Activated CD4-positive, alpha-beta memory T cell treated with anti-CD3 and anti-CD28 coated beads, Interleukin-2, amount 10 ng/mL, durations not matched to agents 7 days and 5 days (primary cell): ENCODE data around the gene MRPL53. TPM values are rescaled to one million over a fixed set of nuclear protein-coding genes. Genes with fewer than 3 reads are reported as not detected.

ENCODE experiments used
- CTCF ChIA-PET: fragments of 350-600 bp; sonication (Branson Sonifier 250); formaldehyde crosslinking; loops from one replicate; lab custom pipeline; 2021; ENCODE audit warnings: antibody characterized with exemption, inconsistent platforms; lab: Charles Lee
- POLR2A ChIA-PET: fragments of 350-600 bp; sonication (Branson Sonifier 250); formaldehyde crosslinking; loops from one replicate; lab custom pipeline; 2021; ENCODE audit warnings: antibody characterized with exemption; lab: Charles Lee
- DNase-seq: peaks from one replicate; pipeline ENCODE4 v3.0.0-alpha.2; 2020
- H3K27ac Mint-ChIP-seq: one replicate; pipeline ENCODE4 v1.8.0; 2021; ENCODE audit warnings: mild to moderate bottlenecking, mixed read lengths
- H3K27me3 Mint-ChIP-seq: one replicate; pipeline ENCODE4 v1.8.0; 2021; ENCODE audit warnings: mixed read lengths
- H3K36me3 Mint-ChIP-seq: one replicate; pipeline ENCODE4 v1.8.0; 2021; ENCODE audit warnings: low read depth, mixed read lengths
- H3K4me1 Mint-ChIP-seq: one replicate; pipeline ENCODE4 v1.8.0; 2021; ENCODE audit warnings: mixed read lengths
- H3K4me3 Mint-ChIP-seq: one replicate; pipeline ENCODE4 v1.8.0; 2021; ENCODE audit warnings: mild to moderate bottlenecking, mixed read lengths
- H3K9me3 Mint-ChIP-seq: one replicate; pipeline ENCODE4 v1.8.0; 2021; ENCODE audit warnings: mixed read lengths
- total RNA-seq, 2 experiments: library from RNA; stranded (reverse); gene quantifications; one replicate each; pipeline ENCODE4 v1.2.3, GENCODE V29; 2021

Gene MRPL53
- 100 to 1,000 TPM; 115 to 126 TPM for total RNA-seq

- peak within 1 kb of the TSS; percentile 98 for H3K27ac Mint-ChIP-seq
- H3K27me3 Mint-ChIP-seq = no peaks in the 10 kb centered on the region
- peak within 1 kb of the TSS; percentile 97 for H3K4me3 Mint-ChIP-seq
- peaks cover 36% of the 10 kb centered on the region for H3K4me1 Mint-ChIP-seq
- no peaks in the 10 kb centered on the region for H3K9me3 Mint-ChIP-seq
- POLR2A ChIA-PET = interaction anchor here (0.7 to 4.0 kb wide), 21 partner anchors 7 to 644 kb away, joined by 3 to 81 read pairs (median 4); partner anchors contain the start of genes AUP1, CCDC142, DQX1 and HTRA2
- peaks cover 44% of the 10 kb centered on the region for H3K36me3 Mint-ChIP-seq
- DNase-seq = peak; percentile 97
- CTCF ChIA-PET = interaction anchor here (0.7 to 2.9 kb wide), 13 partner anchors 10 to 116 kb away, joined by 3 to 34 read pairs (median 5); partner anchors contain the start of genes AUP1, CCDC142, DQX1 and HTRA2
Measured at GRCh38 chr2:74472086-74472944, at the start of gene MRPL53. TSS of gene MRPL53 (minus strand) at chr2:74472680. CDS start at chr2:74472660, 20 bp downstream.

- ChIA-PET CTCF (interaction anchor here (1.3 kb wide), 1 partner anchor 34 kb away, joined by 4 read pairs; the partner anchor contains the start of genes CCDC142 and TTC31), POLR2A (interaction anchor here (0.7 to 6.9 kb wide), 9 partner anchors 8 to 73 kb away, joined by 3 to 64 read pairs (median 11); partner anchors contain the start of genes AUP1, CCDC142, HTRA2 and LBX2)
- H3K9me3 Mint-ChIP-seq = no peaks in the 10 kb centered on the region
- DNase-seq = no peak
- peaks cover 30% of the 10 kb centered on the region for H3K4me1 Mint-ChIP-seq
- H3K4me3 Mint-ChIP-seq = peak overlapping the region; percentile 64
- H3K27ac Mint-ChIP-seq = no peak overlapping the region
- peaks cover 75% of the 10 kb centered on the region for H3K27me3 Mint-ChIP-seq
- H3K36me3 Mint-ChIP-seq = peaks cover 10% of the 10 kb centered on the region
Measured at GRCh38 chr2:74516650-74517049, 44.2 kb upstream of the MRPL53 start.

DNA sequence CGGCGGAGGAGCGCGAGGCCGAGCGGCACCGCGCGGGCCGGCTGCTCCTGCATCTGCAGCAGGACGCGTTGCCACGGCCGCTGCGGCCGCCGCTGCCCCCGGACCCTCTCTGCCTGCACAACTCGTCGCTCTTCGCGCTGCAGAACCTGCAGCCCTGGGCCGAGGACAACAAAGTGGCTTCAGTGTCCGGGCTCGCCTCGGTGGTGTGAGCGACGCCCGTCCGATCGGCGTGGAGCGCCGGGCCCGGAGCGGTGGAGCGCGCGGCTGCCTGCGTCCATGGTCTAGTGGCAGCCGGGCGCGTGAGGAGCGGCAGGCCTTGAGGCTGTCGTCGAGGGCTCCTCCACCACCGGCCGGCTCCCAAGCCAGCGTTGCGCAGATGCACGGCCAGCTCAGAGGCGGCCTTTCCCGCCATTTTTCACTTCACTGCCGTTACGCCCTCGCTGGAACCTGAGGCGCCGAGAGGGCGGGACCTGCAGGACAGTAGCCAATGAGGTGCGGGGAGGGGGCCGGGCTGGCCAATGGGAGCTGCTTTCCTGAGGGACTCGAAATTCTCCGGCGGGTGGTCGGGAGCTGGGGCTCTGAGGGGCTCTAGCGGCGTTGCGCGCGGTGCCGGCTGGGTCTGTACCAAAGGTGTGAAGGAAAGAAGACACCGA lies 43.6 kb upstream of the MRPL53 start:
- CTCF ChIA-PET = interaction anchor here (1.3 kb wide), 1 partner anchor 33 kb away, joined by 4 read pairs; the partner anchor contains the start of genes CCDC142 and TTC31
- Mint-ChIP-seq H3K27ac (no peak overlapping the region), H3K4me3 (peak overlapping the region; percentile 64), H3K27me3 (peaks cover 80% of the 10 kb centered on the region), H3K36me3 (peaks cover 10% of the 10 kb centered on the region), H3K9me3 (no peaks in the 10 kb centered on the region), H3K4me1 (peaks cover 35% of the 10 kb centered on the region)
- POLR2A ChIA-PET = interaction anchor here (0.7 to 6.9 kb wide), 9 partner anchors 7 to 73 kb away, joined by 3 to 64 read pairs (median 11); partner anchors contain the start of genes AUP1, CCDC142, HTRA2 and LBX2
- DNase-seq = peak; percentile 81

GRCh38 chr2:74515271-74515980 lies 42.9 kb upstream of the MRPL53 start:
- Mint-ChIP-seq H3K36me3 (peaks cover 10% of the 10 kb centered on the region), H3K9me3 (no peaks in the 10 kb centered on the region), H3K4me3 (peak overlapping the region; percentile 79), H3K27me3 (peaks cover 81% of the 10 kb centered on the region), H3K4me1 (peaks cover 39% of the 10 kb centered on the region), H3K27ac (no peak overlapping the region)
- ChIA-PET CTCF (no interaction called here), POLR2A (interaction anchor here (1.1 to 6.9 kb wide), 8 partner anchors 11 to 58 kb away, joined by 3 to 64 read pairs (median 12); partner anchors contain the start of genes AUP1, CCDC142, DQX1 and HTRA2)
- DNase-seq = no peak

DNA sequence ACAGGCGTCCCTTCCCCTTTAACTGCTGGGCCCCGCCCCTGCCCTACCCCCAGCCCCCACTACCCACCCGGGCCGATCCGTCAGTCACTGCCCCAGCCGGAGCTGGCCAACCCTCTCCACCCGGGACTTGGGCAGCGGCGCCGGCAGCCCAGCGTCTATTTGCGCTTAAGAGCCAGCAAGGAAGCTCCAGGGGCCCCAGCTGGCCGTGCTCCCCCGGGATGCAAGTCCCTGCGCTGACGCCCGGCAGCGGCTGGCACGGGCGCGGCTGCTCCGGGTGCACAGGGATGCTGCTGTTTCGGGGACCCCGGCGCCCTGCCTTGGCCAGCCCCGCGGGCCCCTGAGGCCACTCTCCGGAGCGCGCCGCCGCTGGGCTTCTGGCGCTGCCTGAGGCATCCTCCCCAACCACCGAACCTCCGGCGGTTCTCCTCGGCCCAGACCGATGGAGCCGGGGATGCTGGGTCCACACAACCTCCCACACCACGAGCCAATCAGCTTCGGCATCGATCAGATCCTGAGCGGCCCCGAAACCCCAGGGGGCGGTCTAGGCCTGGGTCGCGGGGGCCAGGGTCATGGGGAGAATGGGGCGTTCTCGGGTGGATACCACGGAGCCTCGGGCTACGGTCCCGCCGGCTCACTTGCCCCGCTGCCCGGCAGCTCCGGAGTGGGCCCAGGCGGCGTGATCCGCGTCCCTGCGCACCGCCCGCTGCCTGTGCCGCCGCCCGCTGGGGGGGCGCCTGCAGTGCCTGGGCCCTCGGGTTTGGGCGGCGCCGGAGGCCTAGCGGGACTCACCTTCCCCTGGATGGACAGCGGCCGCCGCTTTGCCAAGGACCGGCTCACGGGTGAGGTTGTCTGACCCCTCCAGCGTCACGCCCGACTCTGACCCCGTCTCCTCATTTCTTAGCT lies 42.1 kb upstream of the MRPL53 start, which contains the start of gene TLX2:
TLX2 (plus strand) TSS at position 83 of the 903 bp plus-strand sequence; CDS start at position 440, 357 bp downstream.
- DNase-seq = peak; percentile 28
- no peaks in the 10 kb centered on the region for H3K9me3 Mint-ChIP-seq
- H3K27me3 Mint-ChIP-seq = peaks cover 76% of the 10 kb centered on the region
- POLR2A ChIA-PET = interaction anchor here (1.1 to 6.9 kb wide), 7 partner anchors 10 to 69 kb away, joined by 3 to 64 read pairs (median 18); partner anchors contain the start of genes AUP1, CCDC142, DQX1 and HTRA2
- peaks cover 10% of the 10 kb centered on the region for H3K36me3 Mint-ChIP-seq
- H3K4me3 Mint-ChIP-seq = peak within 1 kb of the TSS; percentile 79
- H3K27ac Mint-ChIP-seq = no peak within 1 kb of the TSS
- peaks cover 43% of the 10 kb centered on the region for H3K4me1 Mint-ChIP-seq
- CTCF ChIA-PET = no interaction called here

- Mint-ChIP-seq H3K36me3 (peaks cover 10% of the 10 kb centered on the region), H3K27ac (no peak overlapping the region), H3K4me3 (peak overlapping the region; percentile 64), H3K27me3 (peaks cover 68% of the 10 kb centered on the region), H3K4me1 (peaks cover 44% of the 10 kb centered on the region), H3K9me3 (no peaks in the 10 kb centered on the region)
- POLR2A ChIA-PET = interaction anchor here (1.0 to 6.9 kb wide), 10 partner anchors 8 to 70 kb away, joined by 3 to 64 read pairs (median 7); partner anchors contain the start of genes AUP1, CCDC142, DQX1 and HTRA2
- CTCF ChIA-PET = no interaction called here
- peak; percentile 60 for DNase-seq
Measured at GRCh38 chr2:74513605-74514367, 41.3 kb upstream of the MRPL53 start.

GRCh38 chr2:74512744-74513604 lies 40.5 kb upstream of the MRPL53 start:
- ChIA-PET POLR2A (interaction anchor here (1.0 to 6.9 kb wide), 7 partner anchors 9 to 30 kb away, joined by 3 to 64 read pairs (median 18); partner anchors contain the start of genes AUP1, CCDC142, DQX1 and HTRA2), CTCF (interaction anchor here (1.0 kb wide), 1 partner anchor 16 kb away, joined by 4 read pairs; no protein-coding TSS in a partner anchor)
- Mint-ChIP-seq H3K36me3 (peaks cover 10% of the 10 kb centered on the region), H3K27ac (no peak overlapping the region), H3K4me1 (peaks cover 52% of the 10 kb centered on the region), H3K27me3 (peaks cover 60% of the 10 kb centered on the region), H3K4me3 (peak overlapping the region; percentile 64), H3K9me3 (no peaks in the 10 kb centered on the region)
- DNase-seq = no peak

- Mint-ChIP-seq H3K27ac (no peak overlapping the region), H3K9me3 (no peaks in the 10 kb centered on the region), H3K4me1 (peaks cover 56% of the 10 kb centered on the region), H3K27me3 (peaks cover 45% of the 10 kb centered on the region), H3K4me3 (no peak overlapping the region), H3K36me3 (peaks cover 16% of the 10 kb centered on the region)
- ChIA-PET POLR2A (interaction anchor here (1.3 to 5.1 kb wide), 3 partner anchors 19 to 57 kb away, joined by 4 to 52 read pairs (median 6); partner anchors contain the start of genes AUP1, CCDC142, HTRA2 and INO80B), CTCF (interaction anchor here (0.6 to 2.9 kb wide), 4 partner anchors 10 to 74 kb away, joined by 3 to 10 read pairs (median 4); no protein-coding TSS in a partner anchor)
- DNase-seq = no peak
Measured at GRCh38 chr2:74511104-74511989, 38.9 kb upstream of the MRPL53 start.

- H3K27ac Mint-ChIP-seq = no peak overlapping the region
- H3K4me1 Mint-ChIP-seq = peaks cover 54% of the 10 kb centered on the region
- DNase-seq = no peak
- ChIA-PET CTCF (interaction anchor here (0.9 to 2.9 kb wide), 3 partner anchors 20 to 77 kb away, joined by 3 to 10 read pairs (median 8); partner anchors contain the start of genes AUP1 and HTRA2), POLR2A (interaction anchor here (0.9 to 5.1 kb wide), 9 partner anchors 9 to 56 kb away, joined by 3 to 52 read pairs (median 4); partner anchors contain the start of genes AUP1, CCDC142, HTRA2 and INO80B)
- peaks cover 21% of the 10 kb centered on the region for H3K36me3 Mint-ChIP-seq
- peaks cover 37% of the 10 kb centered on the region for H3K27me3 Mint-ChIP-seq
- no peak overlapping the region for H3K4me3 Mint-ChIP-seq
- H3K9me3 Mint-ChIP-seq = no peaks in the 10 kb centered on the region
Measured at GRCh38 chr2:74510272-74510671, 37.8 kb upstream of the MRPL53 start.
